CD4-positive, alpha-beta T cell treated with Interleukin-6 at 100 ng/mL for 8 hours (primary cell): ENCODE results near the gene LETM1.

Experiments used
- DNase-seq: peaks from one replicate; pipeline ENCODE4 v3.0.0-alpha.2; 2020; ENCODE audit warnings: mixed read lengths, low spot score

The LETM1 gene

DNA sequence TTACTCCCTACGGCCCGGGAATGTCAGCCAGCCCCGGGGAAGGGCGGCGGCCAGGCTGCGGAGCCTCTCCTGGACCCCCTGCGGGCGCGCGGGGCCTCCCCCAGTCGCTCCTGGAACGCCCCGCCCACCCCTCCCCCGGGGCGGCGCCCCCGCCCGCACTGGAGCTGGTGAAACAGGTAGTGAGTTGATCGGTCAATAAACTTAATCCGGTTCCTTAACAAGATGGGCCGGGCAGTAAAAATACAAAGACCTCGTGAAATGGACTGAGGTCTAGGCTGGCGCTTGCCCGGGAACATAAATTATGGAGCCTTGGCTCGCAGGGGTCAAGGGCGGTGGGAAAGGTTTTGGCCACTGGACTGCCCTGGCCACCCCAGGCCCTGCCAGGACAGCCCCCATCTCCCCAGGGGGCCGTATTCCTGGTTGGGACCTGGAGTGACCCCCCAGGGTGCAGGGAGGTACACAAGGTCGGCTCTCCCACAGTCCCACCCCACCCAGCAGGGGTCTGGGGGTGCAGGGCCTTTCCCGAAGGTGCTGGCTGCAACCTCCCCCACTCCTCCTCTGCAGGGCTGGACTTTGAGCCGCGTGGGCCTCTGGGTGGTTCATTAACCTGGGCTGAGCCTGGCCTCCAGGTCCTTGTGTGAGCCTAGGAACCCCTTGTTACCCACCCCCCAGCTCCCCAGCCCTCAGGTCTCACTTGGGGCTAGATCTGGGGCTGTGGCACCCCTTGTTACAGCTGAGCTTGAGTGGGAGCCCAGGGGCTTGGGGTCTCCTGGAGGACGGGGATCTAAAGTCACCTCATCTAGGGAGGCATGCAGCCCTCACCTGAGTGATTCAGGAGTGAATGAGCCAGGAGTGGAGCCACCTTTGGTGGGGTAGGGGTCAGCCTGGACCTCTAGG lies 60.4 kb downstream of the LETM1 start:
- DNase-seq: no peak

DNA sequence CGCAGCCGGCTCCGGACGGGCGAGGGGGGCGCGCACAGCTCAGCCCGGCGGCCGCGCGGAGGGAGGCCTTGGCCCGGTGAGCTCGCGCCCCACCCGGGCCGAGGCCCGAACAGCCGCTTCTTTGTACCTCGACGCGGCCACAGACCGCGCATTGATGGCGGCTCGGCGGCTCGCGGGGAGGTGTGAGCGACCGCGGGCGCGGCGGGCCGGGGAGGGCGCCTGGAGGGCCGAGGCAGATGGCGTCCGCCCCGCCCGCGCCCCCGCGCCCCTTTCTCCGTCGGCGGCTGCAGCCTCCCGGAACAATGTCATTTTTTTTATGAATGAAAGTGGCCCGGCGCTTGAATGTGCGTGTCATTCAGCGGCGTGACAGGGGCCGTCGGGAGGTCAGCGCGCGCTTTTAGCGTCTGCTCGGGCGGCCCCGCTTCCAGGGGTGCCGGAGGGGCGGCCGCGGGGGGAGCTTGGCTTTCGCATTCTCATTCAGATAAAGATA lies 61.1 kb downstream of the LETM1 start:
- no peak for DNase-seq

DNA sequence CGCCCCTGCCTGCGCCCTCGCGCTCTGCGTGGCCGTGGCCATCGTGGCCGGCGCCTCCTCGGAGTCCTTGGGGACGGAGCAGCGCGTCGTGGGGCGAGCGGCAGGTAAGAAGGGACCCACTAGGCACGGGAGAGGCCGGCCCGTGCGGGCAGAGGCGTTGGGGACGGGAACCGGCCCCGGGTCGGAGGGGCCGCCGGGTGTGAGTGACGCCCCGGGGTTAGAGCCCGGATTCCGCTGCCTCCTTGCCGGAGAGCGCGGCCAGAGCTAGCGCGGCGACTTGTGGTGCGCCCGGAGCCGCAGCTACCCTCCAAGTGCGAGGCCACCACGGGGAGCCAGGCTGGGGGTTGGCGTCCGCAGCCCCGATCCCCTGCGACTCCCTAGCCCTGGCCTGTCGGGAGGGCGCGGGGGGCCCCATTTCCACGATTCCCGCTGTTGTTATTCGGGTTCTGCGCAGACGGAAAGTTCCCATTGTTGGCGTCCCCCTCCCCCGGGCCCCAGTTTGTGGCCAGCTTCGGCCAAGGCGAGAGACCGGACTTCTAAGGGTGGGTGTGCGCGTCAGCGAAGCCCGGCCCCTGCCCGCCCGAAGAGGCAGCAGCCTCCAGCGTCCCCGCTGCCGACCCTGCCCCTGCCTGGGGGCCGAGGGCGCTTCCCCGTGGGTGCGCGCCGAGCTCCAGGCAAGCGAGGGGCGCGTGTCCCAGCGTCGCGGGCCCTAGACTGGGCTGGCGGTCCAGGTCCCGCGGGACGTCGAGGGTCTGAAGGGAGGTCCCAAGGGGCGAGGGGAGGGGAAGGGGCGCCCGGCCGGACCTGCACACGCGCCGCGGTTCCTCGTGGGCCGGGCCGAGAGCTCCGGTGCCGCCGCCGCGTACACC lies 61.8 kb downstream of the LETM1 start:
- DNase-seq: no peak

DNA sequence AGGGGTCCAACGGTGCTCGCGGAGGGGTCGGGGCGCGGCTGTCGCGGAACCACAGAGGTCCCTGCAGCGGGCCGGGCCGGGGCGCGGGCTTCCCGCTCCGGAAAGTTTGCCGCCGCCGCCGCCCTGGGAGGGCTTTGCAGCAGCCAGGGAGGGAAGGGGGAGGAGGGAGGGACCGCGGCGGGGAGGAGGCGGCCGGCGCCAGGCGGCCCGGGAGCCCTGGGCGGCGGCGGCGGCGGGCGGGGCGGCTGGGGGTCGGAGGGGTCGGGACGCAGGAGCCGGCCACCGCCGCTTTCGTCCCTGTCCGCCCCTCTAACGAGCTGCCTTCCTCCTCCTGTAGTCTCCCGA lies 62.5 kb downstream of the LETM1 start:
- no peak for DNase-seq

DNA sequence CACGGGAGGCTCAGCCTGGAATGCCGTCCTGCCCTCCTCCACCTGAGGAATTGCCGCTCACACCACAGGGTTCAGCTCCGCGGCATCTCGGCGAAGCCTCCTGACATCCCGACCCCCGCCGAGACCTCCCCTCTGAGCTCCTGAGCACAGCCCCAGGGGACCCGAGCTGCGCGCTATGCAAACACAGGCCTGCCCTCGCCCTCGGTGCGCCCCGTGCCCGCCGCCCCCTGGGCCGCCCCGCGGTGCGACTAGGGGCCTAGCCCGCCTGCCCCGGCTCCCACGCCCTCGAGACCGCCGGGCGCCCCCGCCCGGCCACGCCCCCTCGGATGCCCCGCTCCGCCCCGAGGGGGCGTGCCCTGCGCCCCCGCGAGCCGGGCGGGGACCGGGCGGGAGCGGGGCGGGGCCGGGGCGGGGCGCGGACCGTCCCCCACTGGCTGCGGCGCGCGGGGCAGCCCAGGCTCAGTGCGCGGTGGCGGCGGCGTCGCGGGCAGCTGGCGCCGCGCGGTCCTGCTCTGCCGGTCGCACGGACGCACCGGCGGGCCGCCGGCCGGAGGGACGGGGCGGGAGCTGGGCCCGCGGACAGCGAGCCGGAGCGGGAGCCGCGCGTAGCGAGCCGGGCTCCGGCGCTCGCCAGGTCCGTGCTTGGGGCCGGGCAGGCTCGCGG lies 63.0 kb downstream of the LETM1 start, which contains the start of gene FGFR3:
Gene FGFR3 (plus strand): TSS at position 462 of the 664 bp plus-strand sequence. CDS start 642 bp downstream, outside the sequence.
- no peak for DNase-seq

DNA sequence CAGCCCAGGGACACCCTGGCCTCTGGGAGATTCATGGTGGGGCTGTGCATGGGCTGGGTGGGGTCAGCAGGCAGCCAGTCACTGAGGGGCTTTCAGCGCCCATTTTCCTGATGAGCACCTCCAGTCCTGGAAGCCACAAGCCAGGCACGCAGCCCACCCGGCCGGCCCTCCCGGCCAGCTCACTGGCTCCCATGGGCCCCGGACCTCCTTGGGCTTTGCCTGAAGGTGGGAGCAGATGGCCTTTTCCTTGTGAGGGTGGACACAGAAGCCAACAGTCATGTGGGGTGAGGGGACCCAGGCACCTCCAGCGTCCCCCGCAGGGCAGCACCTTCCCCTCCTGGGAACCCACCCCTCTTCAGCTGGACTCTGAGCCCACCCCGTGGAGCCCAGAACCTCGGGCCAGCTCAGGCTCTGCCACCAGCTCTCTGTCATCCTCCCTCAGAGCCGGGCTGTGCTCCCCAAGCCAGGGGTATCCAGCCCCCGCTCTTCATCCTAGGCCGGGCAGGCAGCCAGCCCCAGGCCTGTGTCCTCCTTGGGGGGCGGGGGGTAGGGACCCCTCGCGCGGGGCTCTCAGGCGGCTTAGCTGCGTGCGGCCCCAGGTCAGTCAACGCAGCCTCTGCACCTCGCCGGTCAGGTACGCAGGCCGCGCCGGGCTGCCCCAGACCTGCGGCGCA lies 63.7 kb downstream of the LETM1 start:
- DNase-seq: no peak

DNA sequence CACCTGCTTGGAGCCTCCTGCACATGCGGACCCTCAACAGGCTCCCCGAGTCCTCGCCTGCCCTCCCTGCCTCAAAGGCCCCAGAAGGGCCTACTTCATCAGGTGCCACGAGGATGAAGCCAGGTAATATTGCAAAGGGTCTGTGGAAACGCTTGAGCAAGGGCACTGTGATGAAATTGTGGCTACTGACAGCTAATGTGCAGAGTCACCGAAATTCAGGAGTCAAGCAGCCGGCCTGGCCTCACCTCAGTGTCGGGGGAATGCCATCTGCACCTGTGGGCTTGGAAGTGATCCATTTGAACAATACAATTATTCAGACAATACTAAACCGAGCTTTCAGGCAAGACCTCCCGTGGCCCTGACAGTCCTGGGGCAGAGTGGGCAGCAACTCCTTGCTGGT lies 66.0 kb downstream of the LETM1 start:
- no peak for DNase-seq

DNA sequence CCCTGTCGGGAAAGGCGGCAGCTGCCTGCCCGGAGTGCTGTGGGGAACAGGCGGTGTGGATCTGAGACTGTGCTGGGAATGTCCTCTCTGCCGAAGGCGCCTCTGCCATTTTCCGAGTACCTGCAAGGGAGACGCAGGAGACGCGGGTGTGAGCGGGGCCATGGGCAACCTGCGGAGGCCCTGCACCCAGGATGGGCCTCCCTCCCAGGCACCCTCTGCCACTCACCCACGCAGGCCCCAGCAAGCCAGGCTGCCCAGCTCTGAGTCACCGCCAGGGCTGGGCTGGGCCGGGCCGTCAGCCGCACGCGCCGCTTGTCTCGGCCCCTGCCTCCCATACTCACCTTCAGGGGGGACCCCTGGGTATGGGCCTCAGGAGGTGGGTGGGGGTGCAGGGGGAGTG lies 66.4 kb downstream of the LETM1 start:
- no peak for DNase-seq

DNA sequence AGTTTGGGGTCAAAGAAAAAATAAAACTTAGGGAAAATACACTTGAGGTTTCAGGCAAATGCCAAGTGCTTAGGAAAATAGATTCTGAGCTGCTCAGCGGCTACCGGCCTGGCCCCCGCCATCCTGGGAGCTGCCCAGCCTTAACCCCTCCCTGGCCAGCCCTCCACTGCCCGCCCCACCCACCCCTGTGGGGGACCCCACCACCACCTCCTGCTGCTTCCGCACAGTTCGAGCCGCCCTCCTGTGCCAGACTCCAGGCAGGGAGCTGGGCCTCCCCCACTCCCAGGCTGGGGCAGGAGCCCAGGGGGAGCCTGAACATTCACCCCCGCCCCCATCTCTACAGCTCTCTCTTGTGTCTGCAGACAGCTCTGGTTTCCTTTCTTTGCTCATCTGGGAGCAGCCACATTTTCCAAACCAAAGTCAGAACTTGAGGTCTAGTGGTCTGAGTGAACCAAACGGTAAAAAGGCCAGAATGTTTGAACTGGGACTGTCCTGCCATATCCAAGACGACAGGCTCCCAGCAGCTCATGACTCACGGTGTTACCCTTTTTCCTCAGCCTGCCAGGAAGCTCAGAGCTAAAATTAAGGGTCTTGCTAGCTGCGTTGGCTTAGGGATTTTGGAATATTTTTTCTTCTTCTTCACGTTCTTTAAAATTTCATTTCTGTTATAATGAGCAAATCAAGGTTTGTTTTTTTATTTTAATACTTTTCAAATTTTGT lies 67.5 kb downstream of the LETM1 start:
- no peak for DNase-seq

DNA sequence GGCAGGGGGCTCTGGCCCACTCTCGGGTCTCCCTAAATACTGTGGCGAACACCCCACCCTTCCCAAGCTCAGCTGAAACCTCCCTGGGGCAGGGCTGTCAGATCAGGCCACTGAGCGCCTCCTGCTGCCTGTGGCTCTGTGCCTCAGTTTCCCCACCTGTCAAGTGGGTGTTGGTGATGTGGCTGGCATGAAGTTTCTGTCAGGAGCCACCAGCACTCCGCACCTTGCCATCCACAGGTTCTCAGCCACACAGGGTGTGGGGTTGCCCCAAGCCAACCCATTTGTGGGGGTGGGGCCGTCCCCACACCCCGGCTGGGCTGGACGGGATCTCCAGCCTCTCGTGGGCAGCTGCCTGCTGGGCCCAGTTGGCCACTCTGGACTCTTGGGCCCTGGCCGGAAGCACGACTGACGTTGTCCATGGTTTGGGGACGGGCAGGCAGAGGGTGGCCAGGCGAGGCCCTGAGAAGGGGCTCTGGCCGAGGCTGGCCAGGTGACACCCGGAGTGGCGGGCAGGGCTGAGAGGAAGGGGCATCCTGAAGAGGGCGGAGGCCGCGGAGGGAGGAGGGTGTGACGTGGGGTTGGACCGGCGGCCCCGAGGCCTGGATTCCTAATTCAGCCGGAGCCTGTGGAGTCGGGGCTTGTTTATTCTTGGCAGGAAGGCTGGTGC lies 68.4 kb downstream of the LETM1 start:
- DNase-seq: no peak

DNA sequence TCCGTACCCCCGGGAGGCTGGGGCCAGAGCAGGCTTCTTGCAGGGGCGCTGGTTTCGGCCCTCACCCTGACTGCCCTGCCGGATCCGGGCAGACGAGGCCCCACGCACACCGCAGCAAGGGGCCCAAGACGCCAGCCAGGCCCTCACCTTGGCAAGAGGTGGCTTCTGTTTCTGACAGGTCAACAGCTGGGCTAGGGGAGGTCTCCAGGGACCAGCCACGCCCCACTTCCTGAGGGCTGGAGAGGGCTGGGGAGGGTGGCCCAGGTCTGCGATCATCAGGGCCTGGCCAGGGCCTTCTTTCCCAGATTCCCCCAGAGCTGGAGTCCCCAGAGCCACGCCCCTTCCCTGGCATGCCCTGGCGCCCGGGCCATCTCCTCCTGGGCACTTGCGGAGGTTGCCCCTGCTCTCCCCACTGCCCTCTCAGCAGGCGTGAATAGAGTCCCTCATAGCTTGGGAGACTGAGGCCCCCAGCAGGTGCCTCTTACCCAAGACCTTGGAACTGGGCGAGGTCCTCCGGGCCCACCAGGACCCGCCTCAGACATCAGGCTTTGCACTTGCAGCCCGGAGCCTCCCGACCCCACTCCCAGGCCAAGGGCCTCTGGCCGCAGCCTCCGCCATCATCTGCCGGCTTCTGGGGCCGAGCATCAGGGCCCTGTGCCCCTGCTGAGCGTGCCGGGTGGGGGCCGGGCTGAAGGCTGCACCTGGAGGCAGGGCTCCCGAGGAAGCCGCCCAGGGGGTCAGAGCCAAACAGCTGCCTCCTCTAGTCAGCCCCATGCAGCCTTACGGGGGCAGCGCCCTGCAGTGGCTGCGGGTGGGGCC lies 69.2 kb downstream of the LETM1 start:
- DNase-seq: no peak

DNA sequence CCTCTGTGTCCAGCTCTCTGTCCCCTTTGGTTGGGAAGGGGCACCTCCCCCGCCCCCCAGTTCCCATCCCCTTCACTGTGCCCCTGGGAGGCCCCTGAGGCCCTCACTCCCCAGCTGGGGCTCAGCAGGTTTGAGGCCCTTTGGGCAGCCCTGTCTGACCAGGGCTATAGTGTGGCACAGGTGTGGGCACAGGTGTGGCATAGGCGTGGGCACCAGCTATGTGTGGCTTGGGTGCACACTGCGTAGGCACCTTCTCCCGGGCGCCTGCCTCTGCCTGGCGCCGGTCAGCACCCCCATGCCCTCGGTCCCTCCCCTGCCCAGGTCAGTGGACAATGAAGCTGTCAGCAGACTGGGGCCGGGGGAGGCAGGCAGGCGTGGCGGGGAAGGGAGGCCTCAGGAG lies 70.4 kb downstream of the LETM1 start:
- no peak for DNase-seq

DNA sequence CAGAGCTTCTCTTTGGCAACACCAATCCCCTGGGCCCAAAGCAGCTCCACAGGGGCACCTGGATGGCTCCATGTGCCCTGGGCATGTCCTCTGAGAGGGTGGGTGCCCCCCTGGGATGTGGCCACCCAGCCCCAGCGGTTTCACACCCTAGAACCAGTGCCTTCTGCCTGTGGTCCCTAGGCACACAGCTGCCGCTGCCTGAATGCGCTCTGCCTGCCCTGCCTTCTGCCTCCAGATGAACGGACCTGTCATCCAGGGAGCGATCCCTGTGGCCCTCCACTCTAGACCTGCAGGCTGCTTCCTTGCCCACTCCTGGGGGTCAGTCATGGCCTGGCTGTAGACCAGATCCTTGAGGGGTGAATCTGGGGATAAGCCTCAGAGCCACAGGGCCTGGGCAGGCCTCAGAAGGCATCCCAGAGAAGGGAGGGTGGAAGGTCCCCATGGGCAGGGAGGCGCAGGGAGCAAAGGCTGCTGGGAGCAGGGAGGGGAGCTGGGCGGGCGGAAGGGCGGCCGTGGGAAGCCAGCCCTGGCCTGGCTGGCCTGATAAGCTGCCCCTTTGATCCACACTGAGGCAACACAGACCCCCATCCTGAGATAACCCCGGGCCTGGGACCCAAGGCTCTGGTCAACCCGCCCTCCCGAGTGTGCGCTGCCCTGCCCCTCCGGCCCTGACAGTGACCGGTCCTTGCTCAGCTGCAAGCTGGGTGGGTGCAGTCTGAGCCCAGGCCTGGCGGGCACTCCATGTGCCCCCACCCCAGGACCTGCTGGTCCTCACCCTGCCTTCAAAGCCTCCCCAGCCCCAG lies 71.0 kb downstream of the LETM1 start:
- no peak for DNase-seq

DNA sequence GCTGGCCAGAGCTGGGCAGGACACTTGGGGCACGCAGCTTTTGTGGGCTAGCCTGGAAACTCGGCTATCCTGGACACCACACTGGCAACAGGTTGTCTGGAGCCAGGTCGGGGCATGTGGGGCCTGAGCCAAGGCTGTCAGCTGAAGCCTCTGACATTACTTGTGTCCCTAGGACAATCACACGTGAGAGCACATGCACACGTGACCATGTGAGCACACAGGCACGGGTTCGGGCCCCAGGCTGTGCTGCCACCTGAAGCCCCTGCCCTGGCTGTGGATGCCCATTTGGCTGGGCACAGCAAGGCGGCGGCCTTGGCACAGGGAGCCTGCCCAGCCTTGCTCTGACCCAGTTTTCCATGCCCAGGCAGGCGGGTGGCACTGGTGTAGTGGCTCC lies 71.6 kb downstream of the LETM1 start:
- no peak for DNase-seq

DNA sequence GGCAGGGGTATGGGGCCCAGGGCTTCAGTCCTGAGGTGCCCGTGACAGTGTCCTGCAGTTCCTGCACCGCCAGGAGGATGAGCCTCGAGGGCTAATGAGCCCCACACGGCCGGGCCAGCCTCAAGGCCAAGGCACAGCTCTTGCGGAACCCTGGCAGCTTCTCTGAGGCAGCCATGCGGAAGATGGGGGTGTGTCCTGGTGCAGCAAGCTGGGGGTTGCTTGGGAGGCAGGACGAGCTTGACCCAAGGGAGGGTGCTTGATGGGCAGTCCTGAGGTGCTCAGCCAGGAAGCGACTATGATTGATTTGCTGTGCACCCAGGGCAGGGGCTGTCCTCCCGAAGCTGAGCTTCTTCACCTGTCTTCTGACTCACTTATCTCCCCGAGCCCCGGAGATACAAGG lies 72.0 kb downstream of the LETM1 start:
- no peak for DNase-seq

DNA sequence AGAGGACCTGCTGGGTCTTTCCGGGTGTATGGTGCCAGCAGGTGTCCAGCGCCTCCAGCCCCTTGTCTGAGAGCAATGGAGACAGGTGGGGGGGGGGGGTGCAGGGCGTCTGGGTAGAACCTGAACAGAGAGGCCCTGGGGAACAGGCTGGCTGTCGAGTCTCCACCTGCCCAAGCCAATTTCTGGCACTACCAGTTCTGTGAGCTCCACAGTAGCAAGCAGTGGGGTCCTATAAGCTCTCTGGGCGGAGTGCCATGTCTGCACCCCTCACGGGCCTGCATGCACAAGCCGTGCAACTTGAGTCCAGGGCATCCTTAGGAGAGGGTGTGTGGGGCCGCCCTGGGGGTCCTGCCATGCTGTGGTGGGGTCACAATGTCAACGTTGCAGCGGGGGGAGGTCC lies 72.9 kb downstream of the LETM1 start:
- no peak for DNase-seq

DNA sequence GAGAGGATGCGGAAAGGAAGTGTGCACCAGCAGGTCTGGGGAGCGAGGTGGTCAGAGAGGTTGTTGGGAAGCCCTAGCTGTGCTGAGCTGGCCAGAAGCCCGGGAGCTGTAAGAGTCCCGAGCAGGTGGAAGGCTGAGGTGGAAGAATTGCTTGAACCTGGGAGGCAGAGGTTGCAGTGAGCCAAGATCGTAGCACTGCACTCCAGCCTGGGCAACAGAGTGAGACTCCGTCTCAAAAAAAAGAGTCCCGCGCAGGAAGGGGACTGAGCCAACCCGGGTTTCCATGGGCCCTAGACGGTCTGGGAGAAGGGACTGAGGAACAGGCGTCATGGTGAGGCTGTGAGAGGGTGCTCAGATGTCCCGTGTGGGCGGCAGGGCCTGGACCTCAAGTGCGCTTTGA lies 75.5 kb downstream of the LETM1 start:
- DNase-seq: no peak

DNA sequence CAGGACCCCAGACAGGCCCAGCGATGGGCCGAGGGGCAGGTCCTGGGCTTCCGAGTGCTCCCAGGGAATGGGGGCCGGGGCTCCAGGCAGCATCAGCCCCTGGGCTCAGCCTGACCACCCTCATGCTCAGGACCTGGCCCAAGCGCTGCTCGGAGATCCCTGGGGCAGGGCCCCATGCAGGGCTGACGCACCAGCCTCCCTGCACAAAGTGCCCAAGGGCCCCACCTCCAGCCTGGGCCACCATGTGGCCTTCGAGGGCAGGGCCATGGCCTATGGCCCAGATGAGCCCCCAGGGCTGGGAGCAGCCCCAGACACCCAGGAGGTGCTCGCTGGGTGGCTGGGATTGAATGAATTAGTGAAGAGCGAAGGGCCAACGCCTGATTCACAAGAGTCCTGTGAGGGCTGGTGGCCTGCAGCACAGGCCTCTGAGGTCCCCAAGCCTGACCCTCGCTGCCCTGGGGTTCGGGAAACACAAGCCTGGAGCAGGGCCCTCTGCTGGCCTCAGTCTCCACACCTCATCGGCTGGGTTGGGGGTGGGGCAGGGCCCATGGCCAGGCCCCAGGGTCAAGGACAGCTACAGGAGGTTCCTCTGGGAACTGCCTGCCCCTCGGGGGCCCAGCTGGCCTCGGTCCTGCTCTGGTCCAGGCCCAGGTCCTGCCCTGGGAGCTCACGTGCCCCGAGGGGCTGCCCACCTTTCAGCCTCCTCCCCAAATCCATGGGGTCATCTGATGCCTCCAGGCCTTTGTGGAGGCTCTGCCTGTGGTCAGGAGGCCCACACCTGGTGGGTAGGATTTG lies 76.2 kb downstream of the LETM1 start:
- DNase-seq: no peak
